ENCODE data around the gene RFX1.

The RFX1 gene

GRCh38 chr19:14012378-14012915 lies 6.3 kb upstream of the RFX1 start:
- Mint-ChIP-seq H3K27me3 (no peaks in the 10 kb centered on the region), H3K36me3 (ENCODE audit: low read depth) (no peaks in the 10 kb centered on the region), H3K27ac (no peak overlapping the region), H3K4me3 (no peak overlapping the region), H3K4me1 (ENCODE audit: low read depth) (peaks cover 4% of the 10 kb centered on the region), H3K9me3 (no peaks in the 10 kb centered on the region)
- DNase-seq, result no peak

GRCh38 chr19:14006766-14007562 lies 844 bp upstream of the RFX1 start:
- no peaks in the 10 kb centered on the region for H3K27me3 Mint-ChIP-seq
- peak overlapping the region; percentile 90 for H3K4me3 Mint-ChIP-seq
- peaks cover 8% of the 10 kb centered on the region for H3K36me3 Mint-ChIP-seq (ENCODE audit: low read depth)
- no peaks in the 10 kb centered on the region for H3K9me3 Mint-ChIP-seq
- DNase-seq, result peak; percentile 90
- H3K27ac Mint-ChIP-seq, result peak overlapping the region; percentile 99
- H3K4me1 Mint-ChIP-seq (ENCODE audit: low read depth), result peaks cover 37% of the 10 kb centered on the region

- Mint-ChIP-seq H3K36me3 (ENCODE audit: low read depth) (peaks cover 12% of the 10 kb centered on the region), H3K4me1 (ENCODE audit: low read depth) (peaks cover 51% of the 10 kb centered on the region), H3K4me3 (peak overlapping the region; percentile 90), H3K27ac (peak overlapping the region; percentile 99), H3K27me3 (no peaks in the 10 kb centered on the region), H3K9me3 (no peaks in the 10 kb centered on the region)
- peak; percentile 91 for DNase-seq
Measured at GRCh38 chr19:14005349-14006084, 603 bp downstream of the RFX1 start.

- H3K27ac Mint-ChIP-seq, result peak overlapping the region; percentile 91
- DNase-seq, result no peak
- no peaks in the 10 kb centered on the region for H3K9me3 Mint-ChIP-seq
- peak overlapping the region; percentile 82 for H3K4me3 Mint-ChIP-seq
- H3K27me3 Mint-ChIP-seq, result no peaks in the 10 kb centered on the region
- peaks cover 19% of the 10 kb centered on the region for H3K36me3 Mint-ChIP-seq (ENCODE audit: low read depth)
- H3K4me1 Mint-ChIP-seq (ENCODE audit: low read depth), result peaks cover 54% of the 10 kb centered on the region
Measured at GRCh38 chr19:14004619-14005348, 1.3 kb downstream of the RFX1 start.

- Mint-ChIP-seq H3K27ac (peak overlapping the region; percentile 95), H3K36me3 (ENCODE audit: low read depth) (peaks cover 32% of the 10 kb centered on the region), H3K9me3 (no peaks in the 10 kb centered on the region), H3K4me3 (peak overlapping the region; percentile 66), H3K4me1 (ENCODE audit: low read depth) (peaks cover 56% of the 10 kb centered on the region), H3K27me3 (no peaks in the 10 kb centered on the region)
- DNase-seq, result peak; percentile 47
Measured at GRCh38 chr19:14003251-14004055, 2.7 kb downstream of the RFX1 start.

- H3K27ac Mint-ChIP-seq, result peak overlapping the region; percentile 95
- H3K4me1 Mint-ChIP-seq (ENCODE audit: low read depth), result peaks cover 58% of the 10 kb centered on the region
- no peaks in the 10 kb centered on the region for H3K9me3 Mint-ChIP-seq
- peaks cover 39% of the 10 kb centered on the region for H3K36me3 Mint-ChIP-seq (ENCODE audit: low read depth)
- peak; percentile 64 for DNase-seq
- H3K4me3 Mint-ChIP-seq, result peak overlapping the region; percentile 66
- H3K27me3 Mint-ChIP-seq, result no peaks in the 10 kb centered on the region
Measured at GRCh38 chr19:14002571-14003250, 3.4 kb downstream of the RFX1 start.

GRCh38 chr19:14000691-14001375 lies 5.3 kb downstream of the RFX1 start:
- Mint-ChIP-seq H3K27ac (peak overlapping the region; percentile 95), H3K4me3 (no peak overlapping the region), H3K4me1 (ENCODE audit: low read depth) (peaks cover 51% of the 10 kb centered on the region), H3K27me3 (no peaks in the 10 kb centered on the region), H3K9me3 (no peaks in the 10 kb centered on the region), H3K36me3 (ENCODE audit: low read depth) (peaks cover 39% of the 10 kb centered on the region)
- no peak for DNase-seq

- Mint-ChIP-seq H3K36me3 (ENCODE audit: low read depth) (peaks cover 42% of the 10 kb centered on the region), H3K27ac (no peak overlapping the region)
Measured at GRCh38 chr19:13999085-13999484, 7.0 kb downstream of the RFX1 start.

GRCh38 chr19:13998426-13998825 lies 7.7 kb downstream of the RFX1 start:
- Mint-ChIP-seq H3K27ac (peak overlapping the region; percentile 37), H3K9me3 (no peaks in the 10 kb centered on the region), H3K4me1 (ENCODE audit: low read depth) (peaks cover 35% of the 10 kb centered on the region), H3K27me3 (no peaks in the 10 kb centered on the region), H3K4me3 (no peak overlapping the region), H3K36me3 (ENCODE audit: low read depth) (peaks cover 42% of the 10 kb centered on the region)
- DNase-seq, result no peak

More at GRCh38 chr19:13999085-13999484, 7.0 kb downstream of the RFX1 start:
- Mint-ChIP-seq H3K9me3 (no peaks in the 10 kb centered on the region), H3K4me3 (no peak overlapping the region), H3K4me1 (ENCODE audit: low read depth) (peaks cover 40% of the 10 kb centered on the region), H3K27me3 (no peaks in the 10 kb centered on the region)
- no peak for DNase-seq

- no peaks in the 10 kb centered on the region for H3K9me3 Mint-ChIP-seq
Measured at GRCh38 chr19:13997631-13997962, 8.5 kb downstream of the RFX1 start.

GRCh38 chr19:13996928-13997630 lies 9.0 kb downstream of the RFX1 start:
- Mint-ChIP-seq H3K27me3 (no peaks in the 10 kb centered on the region), H3K4me3 (no peak overlapping the region), H3K4me1 (ENCODE audit: low read depth) (peaks cover 25% of the 10 kb centered on the region), H3K9me3 (no peaks in the 10 kb centered on the region), H3K36me3 (ENCODE audit: low read depth) (peaks cover 53% of the 10 kb centered on the region), H3K27ac (no peak overlapping the region)
- DNase-seq, result no peak

More at GRCh38 chr19:13997631-13997962, 8.5 kb downstream of the RFX1 start:
- peaks cover 27% of the 10 kb centered on the region for H3K4me1 Mint-ChIP-seq (ENCODE audit: low read depth)
- no peak overlapping the region for H3K4me3 Mint-ChIP-seq
- peak overlapping the region; percentile 26 for H3K27ac Mint-ChIP-seq
- H3K36me3 Mint-ChIP-seq (ENCODE audit: low read depth), result peaks cover 48% of the 10 kb centered on the region
- H3K27me3 Mint-ChIP-seq, result no peaks in the 10 kb centered on the region
- no peak for DNase-seq

GRCh38 chr19:13995878-13996765 lies 10.0 kb downstream of the RFX1 start:
- H3K9me3 Mint-ChIP-seq, result no peaks in the 10 kb centered on the region
- no peak overlapping the region for H3K27ac Mint-ChIP-seq
- peaks cover 60% of the 10 kb centered on the region for H3K36me3 Mint-ChIP-seq (ENCODE audit: low read depth)
- no peak for DNase-seq
- peaks cover 17% of the 10 kb centered on the region for H3K4me1 Mint-ChIP-seq (ENCODE audit: low read depth)
- no peak overlapping the region for H3K4me3 Mint-ChIP-seq
- no peaks in the 10 kb centered on the region for H3K27me3 Mint-ChIP-seq

Data from activated T-cell treated with anti-CD3 and anti-CD28 coated beads, Interleukin-2, amount 50 U/mL, for 24 hours (primary cell).